ENCODE measurements around the gene PRDM16.

The PRDM16 gene

DNA sequence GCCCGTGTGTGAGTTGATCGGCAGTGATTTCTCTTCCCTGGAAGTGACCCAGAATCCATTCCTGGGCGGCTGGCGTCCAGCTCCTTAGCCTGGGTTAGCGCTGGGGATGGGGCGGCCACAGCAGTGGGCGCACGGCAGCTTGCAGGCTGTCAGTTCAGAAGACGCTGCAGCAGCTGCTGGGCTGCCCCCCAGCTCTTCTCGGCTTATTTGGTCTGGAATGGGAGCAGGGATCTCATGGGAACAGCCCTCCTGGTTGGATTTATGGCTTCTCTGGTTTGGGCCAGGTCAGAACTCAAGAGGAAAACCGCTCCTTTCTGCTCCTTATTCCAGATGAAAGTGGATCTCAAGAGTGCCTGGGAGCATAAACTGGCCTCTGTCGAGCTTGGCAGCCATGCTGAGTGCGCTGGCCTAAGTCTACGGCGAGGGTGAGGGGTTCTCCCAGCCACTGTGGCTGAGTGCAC, 148.2 kb downstream of the PRDM16 start:
- no peak for DNase-seq

GRCh38 chr1:3217979-3218679, 149.1 kb downstream of the PRDM16 start:
- no peak for DNase-seq

GRCh38 chr1:3219005-3219790, 150.2 kb downstream of the PRDM16 start:
- DNase-seq, result no peak

DNA sequence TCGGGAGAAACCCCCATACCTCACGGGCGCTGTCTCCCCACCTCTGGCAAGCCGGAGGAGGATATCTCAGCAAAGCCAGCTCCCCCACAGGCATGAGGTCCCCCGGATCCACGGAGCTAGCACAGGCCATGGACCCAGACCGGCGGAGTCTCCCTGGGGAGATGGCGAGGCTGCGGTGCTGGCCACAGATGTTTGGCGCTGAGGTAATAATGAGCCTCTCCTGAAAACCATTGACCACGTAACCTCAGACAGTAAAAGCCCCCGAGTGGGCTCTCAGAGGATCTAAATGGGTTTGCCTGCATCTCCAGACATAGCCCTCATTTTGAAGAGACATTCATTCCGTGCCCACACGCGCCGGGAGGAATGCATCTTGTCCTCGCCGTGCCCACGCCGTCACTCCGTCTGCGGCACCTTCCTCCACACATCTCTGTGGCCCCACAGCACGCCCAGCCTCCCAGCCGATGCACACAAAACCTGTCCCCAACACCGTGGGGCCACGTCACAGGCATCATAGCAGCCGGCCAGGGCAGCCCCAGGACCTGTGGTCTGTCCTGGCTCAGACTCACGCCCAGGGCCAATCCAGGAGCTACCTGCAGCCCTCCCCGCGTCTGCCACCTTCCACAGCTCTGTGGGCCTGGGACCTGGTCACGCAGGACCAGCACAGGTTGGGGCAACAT, 150.9 kb downstream of the PRDM16 start:
- no peak for DNase-seq

- DNase-seq, result no peak
Observed at GRCh38 chr1:3221112-3222041, 152.4 kb downstream of the PRDM16 start.

- DNase-seq, result no peak
Observed at GRCh38 chr1:3222042-3222692, 153.2 kb downstream of the PRDM16 start.

DNA sequence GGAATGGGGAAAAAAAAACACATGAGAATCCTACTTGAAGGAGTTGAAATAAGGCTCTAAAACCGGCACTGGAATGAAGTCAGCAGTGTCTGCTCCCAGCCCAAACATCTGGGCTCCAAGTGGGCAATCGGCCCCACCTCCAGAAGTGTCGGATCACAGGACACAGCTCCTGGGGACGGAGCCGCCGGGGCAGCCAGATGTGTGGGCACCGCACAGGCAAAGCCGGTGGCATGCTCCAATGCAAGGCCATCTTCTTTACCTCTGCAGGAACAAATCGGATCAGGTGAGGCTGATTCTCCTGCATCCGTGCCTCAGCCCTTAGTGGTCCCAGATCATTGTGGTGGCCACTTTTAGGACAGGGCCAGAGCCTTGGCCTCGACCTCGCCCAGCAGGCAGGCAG, 156.7 kb downstream of the PRDM16 start:
- DNase-seq, result no peak

GRCh38 chr1:3226191-3226590, 157.2 kb downstream of the PRDM16 start:
- no peak for DNase-seq

GRCh38 chr1:3226701-3227350, 157.8 kb downstream of the PRDM16 start:
- DNase-seq, result peak; percentile 11

DNA sequence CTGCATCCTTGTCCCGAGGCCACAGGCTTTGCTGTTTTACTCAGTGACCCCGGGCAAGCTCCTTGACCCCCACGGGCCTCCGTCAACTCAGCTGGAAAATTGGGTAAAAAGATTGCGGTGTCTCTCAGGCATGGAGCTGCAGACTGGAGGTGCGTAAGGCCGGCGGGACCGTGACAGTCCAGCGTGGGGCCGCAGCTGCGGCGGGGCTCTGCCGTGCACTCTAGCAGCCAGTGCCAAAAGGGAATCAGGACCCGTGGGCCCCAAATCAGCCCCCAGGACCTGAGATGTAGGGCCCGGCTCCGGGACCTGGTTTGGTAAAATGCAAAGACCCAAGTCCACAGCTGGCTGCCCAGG, 158.3 kb downstream of the PRDM16 start:
- no peak for DNase-seq

DNA sequence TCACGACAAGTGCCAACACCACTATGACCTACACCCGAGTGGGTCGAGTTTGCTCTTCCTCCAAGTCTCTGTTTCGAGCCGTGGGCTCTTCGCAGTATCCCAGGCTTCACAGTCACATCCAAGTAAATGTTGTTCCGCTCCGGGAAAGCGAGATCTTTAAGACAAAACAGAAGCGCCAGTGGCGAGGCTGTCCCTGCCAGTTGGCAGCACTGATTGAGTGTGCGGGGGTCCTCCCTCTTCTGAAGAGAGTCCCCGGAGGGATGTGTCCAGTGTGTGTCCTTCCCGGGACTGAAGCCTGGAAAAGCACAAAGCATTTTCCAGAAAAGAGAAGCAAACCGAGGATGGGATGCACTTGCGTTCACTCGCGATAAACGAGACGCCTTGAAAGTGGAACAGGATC, 158.9 kb downstream of the PRDM16 start:
- no peak for DNase-seq

DNA sequence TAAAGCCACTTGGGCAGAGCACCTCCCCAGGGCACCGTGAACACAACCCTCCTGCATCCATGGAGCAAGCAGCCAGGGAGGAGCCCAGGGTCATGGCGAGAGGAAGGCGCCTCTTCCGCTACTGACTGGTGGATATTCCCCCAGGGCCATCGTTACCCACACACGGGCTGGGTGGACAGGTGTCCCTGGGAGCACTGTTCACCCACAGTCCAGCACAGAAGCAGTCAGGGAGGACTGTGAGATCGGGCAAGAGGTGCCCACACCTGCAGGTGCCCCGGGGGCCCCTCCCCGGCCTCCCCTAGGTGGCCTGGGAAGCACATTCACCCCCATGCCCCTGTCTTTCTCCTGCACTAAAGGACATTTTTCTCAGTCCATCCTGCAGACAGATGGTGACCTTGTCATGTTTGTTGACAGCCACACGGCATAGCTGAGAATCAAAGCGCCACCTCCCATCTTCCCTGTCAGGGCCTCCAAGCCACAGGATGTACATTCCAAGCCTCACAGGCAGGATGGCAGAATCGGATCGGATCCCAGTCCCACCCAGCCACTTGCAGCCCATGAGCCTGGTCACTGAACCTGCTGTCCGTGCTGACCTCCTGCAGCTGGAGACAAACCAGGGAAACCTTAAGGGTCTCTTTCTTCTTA, 160.2 kb downstream of the PRDM16 start:
- no peak for DNase-seq

DNA sequence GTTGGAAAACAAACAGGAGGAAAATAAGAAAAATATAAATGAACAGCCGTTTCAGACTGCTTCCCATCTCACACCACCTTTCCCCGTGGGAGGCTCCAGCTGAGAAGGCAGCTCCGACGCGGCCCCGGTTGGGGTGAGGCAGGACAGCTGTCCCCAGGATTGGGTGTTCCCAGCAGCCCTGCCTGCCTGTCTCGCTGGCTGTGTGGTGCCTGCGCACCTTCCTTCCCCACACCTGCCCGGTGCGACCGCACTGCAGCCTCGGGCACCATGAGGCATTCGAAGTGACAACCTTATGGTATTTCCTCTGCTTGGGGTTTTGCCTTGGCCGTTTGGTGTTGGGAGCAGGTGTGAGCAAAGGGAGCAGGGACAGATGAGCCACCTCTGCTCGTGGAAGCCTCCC, 161.6 kb downstream of the PRDM16 start:
- DNase-seq, result no peak

GRCh38 chr1:3231245-3231644, 162.2 kb downstream of the PRDM16 start:
- no peak for DNase-seq

DNA sequence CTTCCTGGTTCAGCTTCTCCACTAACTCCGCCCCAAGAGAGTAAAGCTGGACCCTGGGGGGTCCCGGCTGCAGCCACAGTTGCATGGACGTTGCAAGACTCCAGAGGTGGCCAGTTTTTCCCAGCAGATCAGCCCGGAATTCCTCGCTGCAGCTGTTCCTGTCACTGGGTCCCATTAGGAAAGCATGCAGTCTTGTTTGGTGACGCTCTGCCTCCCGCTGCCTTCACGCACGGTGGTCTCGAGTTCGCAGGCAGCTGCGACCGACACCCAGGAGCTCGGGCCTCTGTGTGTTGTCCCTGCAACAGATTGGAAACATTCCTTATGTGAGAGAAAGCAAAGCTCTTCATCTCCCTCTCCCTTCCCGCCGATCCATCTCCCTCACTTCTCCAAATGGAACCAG, 162.8 kb downstream of the PRDM16 start:
- DNase-seq, result no peak

GRCh38 chr1:3233031-3233430, 164.0 kb downstream of the PRDM16 start:
- no peak for DNase-seq

GRCh38 chr1:3233551-3233950, 164.5 kb downstream of the PRDM16 start:
- DNase-seq, result no peak

DNA sequence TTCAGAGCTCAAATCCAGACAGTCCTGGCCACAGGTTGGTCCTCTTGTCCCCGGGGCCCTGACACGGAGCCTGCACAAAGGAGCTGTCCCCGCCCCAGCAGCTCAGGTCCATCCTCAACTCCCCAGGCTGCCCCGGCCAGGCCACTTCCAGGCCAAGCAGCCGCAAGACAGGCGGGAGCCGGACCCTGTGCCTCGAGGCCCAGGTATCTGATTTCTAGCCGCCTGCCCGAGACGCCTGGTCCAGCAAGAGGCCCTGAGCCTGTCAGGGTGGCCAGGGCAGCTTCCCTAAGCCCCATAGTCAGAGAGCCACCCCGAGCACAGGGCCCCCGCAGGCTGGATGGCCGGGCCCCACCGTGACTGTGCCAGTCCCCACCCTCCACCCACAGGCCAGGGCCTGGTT, 165.3 kb downstream of the PRDM16 start:
- DNase-seq, result no peak

- no peak for DNase-seq
Observed at GRCh38 chr1:3234956-3235355, 166.0 kb downstream of the PRDM16 start.

- no peak for DNase-seq
Observed at GRCh38 chr1:3235496-3235895, 166.5 kb downstream of the PRDM16 start.

DNA sequence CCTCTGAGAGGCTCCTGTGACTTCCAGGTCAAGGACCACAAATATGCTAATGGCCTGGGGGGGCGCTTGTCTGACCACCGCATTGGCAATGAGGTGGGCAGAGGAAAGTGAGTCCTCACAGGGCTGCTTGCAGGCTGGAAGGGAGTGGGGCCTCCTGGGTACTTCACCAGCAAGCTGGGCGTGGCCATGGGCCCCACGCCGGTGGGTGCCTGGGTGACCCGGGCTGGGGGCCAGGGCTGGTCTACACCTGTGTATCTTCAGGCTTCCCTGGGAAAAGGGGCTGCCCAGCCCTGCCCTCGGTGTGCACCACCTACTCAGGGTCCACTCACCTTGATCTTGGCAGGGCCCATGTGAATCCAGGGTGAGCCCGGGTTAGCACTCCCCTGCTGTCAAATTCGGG, 167.4 kb downstream of the PRDM16 start:
- no peak for DNase-seq

All from NCI-H82 (cell line).